Esophagus squamous epithelium (tissue), 4 donors: ENCODE measurements around the gene ATRNL1.

Source experiments
- CTCF ChIP-seq, 6 experiments: fragments of 450-650 bp in 4 of 6; fragments of 200-600 bp in 2 of 6; sonication (generic) in 2 of 6; IDR thresholded peaks; one replicate each; pipeline ENCODE4 v1.5.1; 2016 to 2019; ENCODE audit warnings: antibody characterized with exemption in 6 of 6, mild to moderate bottlenecking in 4 of 6, moderate library complexity in 4 of 6
- POLR2A ChIP-seq, 4 donors: fragments of 450-650 bp; IDR thresholded peaks; one replicate each; pipeline ENCODE4 v1.6.1; 2017; ENCODE audit warnings: antibody characterized with exemption in 4 of 4, mild to moderate bottlenecking in 4 of 4, moderate library complexity in 3 of 4

- TF ChIP-seq CTCF (IDR thresholded peaks at IDR 0.05) (no peak), POLR2A (IDR thresholded peaks at IDR 0.05) (no peak)
These were observed 815.9 kb downstream of the ATRNL1 start for GRCh38 chr10:115909037-115909436.
